ENCODE measurements around the gene TXNDC11.

DNA sequence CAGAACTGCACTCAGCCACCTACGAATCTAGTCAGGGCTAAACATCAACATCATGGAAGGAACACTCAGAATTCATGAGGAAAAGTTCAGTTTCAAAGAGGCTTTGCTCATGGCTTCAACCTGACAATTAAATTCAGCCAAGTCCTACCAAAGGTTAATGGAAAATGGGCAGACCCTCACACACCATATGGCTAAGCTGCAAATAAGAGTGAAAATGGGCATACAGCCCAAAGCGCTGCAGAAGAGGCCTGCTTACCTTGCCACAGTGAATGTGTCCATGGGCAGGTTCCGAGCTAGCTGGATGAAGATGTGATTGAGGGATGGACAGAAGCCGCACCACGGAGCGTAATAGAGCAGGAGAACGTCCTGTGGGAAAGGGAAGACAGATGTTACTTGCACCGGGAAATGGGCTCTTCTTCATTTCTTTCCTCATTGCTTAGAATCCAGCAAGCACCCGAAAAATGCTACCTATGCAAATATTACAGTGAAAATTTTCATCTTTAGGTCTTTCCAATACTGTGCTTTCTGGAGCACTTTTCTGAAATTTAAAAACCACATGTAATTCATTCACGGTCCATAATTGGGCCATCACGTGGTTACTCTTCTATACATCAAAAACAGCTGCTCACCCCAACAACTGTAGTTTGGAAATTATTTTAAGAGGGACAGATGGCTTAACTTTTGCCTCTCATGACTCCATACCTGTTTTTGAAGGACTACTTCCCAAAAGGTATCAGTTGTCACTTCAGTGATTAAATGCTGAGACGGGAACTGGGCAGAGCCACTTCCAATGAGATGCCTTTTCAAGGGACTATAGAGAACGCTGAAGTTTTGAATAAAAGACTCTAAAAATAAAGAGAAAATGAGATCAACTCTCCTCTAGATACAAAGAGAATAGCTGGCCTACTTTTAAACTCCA lies 54.8 kb downstream of the TXNDC11 start:
- TF ChIP-seq, protein P1, sequence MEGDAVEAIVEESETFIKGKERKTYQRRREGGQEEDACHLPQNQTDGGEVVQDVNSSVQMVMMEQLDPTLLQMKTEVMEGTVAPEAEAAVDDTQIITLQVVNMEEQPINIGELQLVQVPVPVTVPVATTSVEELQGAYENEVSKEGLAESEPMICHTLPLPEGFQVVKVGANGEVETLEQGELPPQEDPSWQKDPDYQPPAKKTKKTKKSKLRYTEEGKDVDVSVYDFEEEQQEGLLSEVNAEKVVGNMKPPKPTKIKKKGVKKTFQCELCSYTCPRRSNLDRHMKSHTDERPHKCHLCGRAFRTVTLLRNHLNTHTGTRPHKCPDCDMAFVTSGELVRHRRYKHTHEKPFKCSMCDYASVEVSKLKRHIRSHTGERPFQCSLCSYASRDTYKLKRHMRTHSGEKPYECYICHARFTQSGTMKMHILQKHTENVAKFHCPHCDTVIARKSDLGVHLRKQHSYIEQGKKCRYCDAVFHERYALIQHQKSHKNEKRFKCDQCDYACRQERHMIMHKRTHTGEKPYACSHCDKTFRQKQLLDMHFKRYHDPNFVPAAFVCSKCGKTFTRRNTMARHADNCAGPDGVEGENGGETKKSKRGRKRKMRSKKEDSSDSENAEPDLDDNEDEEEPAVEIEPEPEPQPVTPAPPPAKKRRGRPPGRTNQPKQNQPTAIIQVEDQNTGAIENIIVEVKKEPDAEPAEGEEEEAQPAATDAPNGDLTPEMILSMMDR (conservative IDR thresholded peaks at IDR 0.05): no peak
- no peak for TF ChIP-seq EZH2 (IDR thresholded peaks at IDR 0.05; ENCODE audit: low read depth)

Data from PC-9 (cell line).